ENCODE results near the gene ARRDC4. TPM values are rescaled to one million over a fixed set of nuclear protein-coding genes. Genes with fewer than 3 reads are reported as not detected.

ARRDC4 gene
- total and polyA plus RNA-seq, 2 of the 8 experiments (the other 6 are each of a cell fraction or from before 2014, with no cell fraction given): 3.5 to 3.8 TPM

DNA sequence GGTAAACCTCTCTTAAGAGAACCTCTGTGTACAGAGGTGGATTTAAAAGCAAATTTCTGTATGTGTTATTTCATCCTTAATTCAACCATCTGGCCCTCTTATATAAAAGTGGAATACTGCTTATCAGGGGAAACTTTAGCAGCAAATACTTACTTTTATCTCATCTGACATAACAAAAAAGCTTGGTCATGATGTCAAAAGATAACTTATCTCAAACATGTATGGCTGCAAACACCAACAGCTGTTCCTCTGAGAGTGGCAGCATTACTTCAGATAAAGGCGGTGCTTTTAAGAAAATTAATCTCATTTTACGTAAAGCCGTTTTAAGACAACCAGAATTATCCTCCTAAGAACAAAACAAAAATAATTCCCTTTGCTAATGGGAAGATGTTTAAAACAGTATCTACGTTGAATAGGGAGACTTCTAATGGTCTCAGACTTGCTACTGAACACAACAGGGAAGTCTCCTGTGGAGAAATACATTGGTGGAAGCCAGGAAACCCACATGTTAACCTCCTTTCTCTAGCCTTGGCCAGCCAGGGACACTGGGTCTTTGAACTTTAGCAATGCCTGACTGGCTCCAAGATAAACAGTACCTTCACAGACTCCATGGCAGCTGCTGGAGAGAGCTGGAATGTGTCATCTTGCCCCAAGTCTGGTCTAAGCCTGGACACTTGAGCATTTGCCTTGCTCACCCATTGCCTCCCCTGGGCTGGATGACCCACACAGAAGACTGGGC lies 18.1 kb downstream of the ARRDC4 start (continued):
- TF ChIP-seq SIN3A (conservative IDR thresholded peaks at IDR 0.05 in 1 of 2, IDR thresholded peaks at IDR 0.05 in 1 of 2; ENCODE audit: low read depth in 1 of 2, low read length in 2 of 2) (no peak), POU5F1 (IDR thresholded peaks at IDR 0.05; ENCODE audit: low read depth, low read length) (no peak), JUN (IDR thresholded peaks at IDR 0.05; ENCODE audit: low read depth, low read length) (no peak)

All from H1 (cell line).